Measurements from ENCODE around the gene IDUA. TPM values are rescaled to one million over a fixed set of nuclear protein-coding genes. Genes with fewer than 3 reads are reported as not detected.

The IDUA gene
- polyA plus RNA-seq, 3 donors: 6.4 to 64.4 (median 8.5) TPM

DNA sequence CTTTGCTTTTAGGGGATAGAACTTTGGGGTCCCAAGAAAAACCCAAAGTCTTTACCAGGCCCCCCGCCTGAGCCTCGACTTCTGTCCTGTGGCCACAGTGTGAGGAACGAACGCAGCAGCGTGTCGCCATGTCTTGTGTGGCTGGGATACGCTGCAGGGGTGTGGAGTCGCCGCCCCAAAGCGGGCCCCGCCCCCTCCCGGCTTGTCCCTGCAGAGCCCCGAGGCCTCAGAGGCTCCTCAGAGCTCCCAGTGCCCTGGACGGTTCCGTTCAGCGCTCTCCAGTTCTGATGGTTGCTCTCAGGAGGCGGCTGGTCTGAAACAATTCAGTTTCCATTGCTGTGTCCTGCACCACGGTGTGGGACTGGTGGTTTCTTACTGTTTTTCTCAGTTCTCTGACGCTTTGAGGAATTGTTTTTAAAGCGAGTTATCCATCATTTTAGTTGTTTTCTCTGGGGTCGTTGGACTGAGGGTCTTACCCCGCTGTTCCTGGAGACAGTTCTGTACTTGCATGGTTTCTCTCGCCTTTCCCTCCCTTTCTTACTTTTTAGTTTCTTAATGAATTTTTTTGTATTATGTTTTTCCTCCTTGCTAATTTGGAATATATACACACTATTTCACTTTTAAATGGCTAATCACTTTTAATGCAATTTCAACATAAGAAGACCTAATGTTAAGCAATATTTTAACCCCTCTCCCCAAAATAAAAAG, 1.6 kb upstream of the IDUA start:
- H2AFZ ChIP-seq (ENCODE audit: insufficient read depth, low read depth, low read length, poor library complexity, severe bottlenecking): peak overlapping the region; percentile 73
- H3K4me2 ChIP-seq (replicated peaks; ENCODE audit: extremely low read depth, low read length, poor library complexity, severe bottlenecking): peak overlapping the region; percentile 35
- Mint-ChIP-seq H3K27ac (peak overlapping the region in 2 of 7 donors; percentile 9 to 63), H3K9me3 (peaks cover 0 to 1% (median 0%) of the 10 kb centered on the region in 7 donors), H3K27me3 (ENCODE audit: low read depth in 3 of 3) (peaks cover 1 to 3% (median 2%) of the 10 kb centered on the region in 3 donors), H3K36me3 (peaks cover 2 to 9% of the 10 kb centered on the region in 2 donors), H3K4me3 (peak overlapping the region; percentile 37 to 39), H3K4me1 (peaks cover 26% of the 10 kb centered on the region)
- no peaks in the 10 kb centered on the region for H3K9me3 ChIP-seq (replicated peaks in 1 of 2; ENCODE audit: control insufficient read depth in 1 of 2, insufficient read depth in 1 of 2, low read length in 2 of 2)
- peak; percentile 58 to 60 (median 59) for DNase-seq
- H3K36me3 ChIP-seq (replicated peaks in 1 of 2; ENCODE audit: control insufficient read depth in 1 of 2, insufficient read depth in 2 of 2, low read length in 2 of 2): peaks cover 8 to 9% of the 10 kb centered on the region in 2 donors
- H3K27me3 ChIP-seq (ENCODE audit: control insufficient read depth in 2 of 2, insufficient read depth in 2 of 2, low read length in 2 of 2): no peaks in the 10 kb centered on the region
- WGBS (ENCODE audit: insufficient coverage): 36% methylated on average over 18 of the region's 23 CpGs
- peak overlapping the region in 1 of 3 experiments; percentile 34 for H3K4me3 ChIP-seq (replicated peaks in 1 of 3; ENCODE audit: low read depth in 2 of 3, low read length in 3 of 3)
- TF ChIP-seq, protein P1, sequence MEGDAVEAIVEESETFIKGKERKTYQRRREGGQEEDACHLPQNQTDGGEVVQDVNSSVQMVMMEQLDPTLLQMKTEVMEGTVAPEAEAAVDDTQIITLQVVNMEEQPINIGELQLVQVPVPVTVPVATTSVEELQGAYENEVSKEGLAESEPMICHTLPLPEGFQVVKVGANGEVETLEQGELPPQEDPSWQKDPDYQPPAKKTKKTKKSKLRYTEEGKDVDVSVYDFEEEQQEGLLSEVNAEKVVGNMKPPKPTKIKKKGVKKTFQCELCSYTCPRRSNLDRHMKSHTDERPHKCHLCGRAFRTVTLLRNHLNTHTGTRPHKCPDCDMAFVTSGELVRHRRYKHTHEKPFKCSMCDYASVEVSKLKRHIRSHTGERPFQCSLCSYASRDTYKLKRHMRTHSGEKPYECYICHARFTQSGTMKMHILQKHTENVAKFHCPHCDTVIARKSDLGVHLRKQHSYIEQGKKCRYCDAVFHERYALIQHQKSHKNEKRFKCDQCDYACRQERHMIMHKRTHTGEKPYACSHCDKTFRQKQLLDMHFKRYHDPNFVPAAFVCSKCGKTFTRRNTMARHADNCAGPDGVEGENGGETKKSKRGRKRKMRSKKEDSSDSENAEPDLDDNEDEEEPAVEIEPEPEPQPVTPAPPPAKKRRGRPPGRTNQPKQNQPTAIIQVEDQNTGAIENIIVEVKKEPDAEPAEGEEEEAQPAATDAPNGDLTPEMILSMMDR (IDR thresholded peaks at IDR 0.05): no peak
- intact Hi-C loops (cut with micrococcal nuclease): no loop called here
- H3K79me2 ChIP-seq (ENCODE audit: insufficient read depth, low read length): no peaks in the 10 kb centered on the region
- H3K4me1 ChIP-seq (ENCODE audit: control insufficient read depth in 1 of 2, insufficient read depth in 2 of 2, low read length in 2 of 2): peaks cover 29 to 36% of the 10 kb centered on the region in 2 donors
- H4K20me1 ChIP-seq (ENCODE audit: insufficient read depth, low read length): peaks cover 11% of the 10 kb centered on the region
- no peak overlapping the region for H3K27ac ChIP-seq (ENCODE audit: low read depth in 1 of 2, low read length in 2 of 2)
- no peak overlapping the region for H3K9ac ChIP-seq (ENCODE audit: insufficient read depth, low read length, poor library complexity, severe bottlenecking)

DNA sequence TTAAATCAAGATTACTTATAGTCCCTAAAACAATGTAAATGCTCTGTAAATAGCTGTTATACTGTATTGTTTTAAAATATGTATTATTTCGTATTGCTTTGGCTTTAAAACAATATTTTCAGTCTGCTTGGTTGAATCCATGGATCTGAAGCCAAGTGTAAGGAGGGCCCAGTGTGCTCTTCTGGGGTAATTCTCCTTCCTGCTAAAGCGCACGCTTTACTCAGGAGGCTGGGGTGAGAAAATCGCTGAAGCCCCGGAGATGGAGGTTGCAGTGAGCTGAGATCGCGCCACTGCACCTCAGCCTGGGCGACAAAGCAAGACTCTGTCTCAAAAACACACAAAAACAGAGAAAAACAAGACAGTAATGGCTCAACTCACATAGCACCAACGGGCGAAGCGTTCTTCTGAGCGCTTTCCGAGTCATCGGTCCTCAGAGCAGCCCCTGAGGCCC, 391 bp upstream of the IDUA start:
- Mint-ChIP-seq H3K27ac (peak overlapping the region in 4 of 7 donors; percentile 26 to 85 (median 58)), H3K4me3 (peak overlapping the region; percentile 84 to 94), H3K27me3 (ENCODE audit: low read depth in 3 of 3) (peaks cover 1 to 2% (median 1%) of the 10 kb centered on the region in 3 donors), H3K36me3 (peaks cover 7 to 20% of the 10 kb centered on the region in 2 donors), H3K9me3 (no peaks in the 10 kb centered on the region), H3K4me1 (peaks cover 23% of the 10 kb centered on the region)
- peak overlapping the region in 1 of 2 donors; percentile 59 for H3K27ac ChIP-seq (ENCODE audit: low read depth in 1 of 2, low read length in 2 of 2)
- peaks cover 11% of the 10 kb centered on the region for H4K20me1 ChIP-seq (ENCODE audit: insufficient read depth, low read length)
- H3K79me2 ChIP-seq (ENCODE audit: insufficient read depth, low read length): no peaks in the 10 kb centered on the region
- 2% methylated on average over 13 of the region's 14 CpGs for WGBS (ENCODE audit: insufficient coverage)
- H3K4me2 ChIP-seq (replicated peaks; ENCODE audit: extremely low read depth, low read length, poor library complexity, severe bottlenecking): peak overlapping the region; percentile 97
- peaks cover 11 to 13% of the 10 kb centered on the region in 2 donors for H3K36me3 ChIP-seq (replicated peaks in 1 of 2; ENCODE audit: control insufficient read depth in 1 of 2, insufficient read depth in 2 of 2, low read length in 2 of 2)
- peaks cover 27 to 35% of the 10 kb centered on the region in 2 donors for H3K4me1 ChIP-seq (ENCODE audit: control insufficient read depth in 1 of 2, insufficient read depth in 2 of 2, low read length in 2 of 2)
- peak overlapping the region; percentile 61 to 84 (median 67) for H3K4me3 ChIP-seq (replicated peaks in 1 of 3; ENCODE audit: low read depth in 2 of 3, low read length in 3 of 3)
- H3K9ac ChIP-seq (ENCODE audit: insufficient read depth, low read length, poor library complexity, severe bottlenecking): peak overlapping the region; percentile 73
- H2AFZ ChIP-seq (ENCODE audit: insufficient read depth, low read depth, low read length, poor library complexity, severe bottlenecking): peak overlapping the region; percentile 91
- TF ChIP-seq, protein P1 (IDR thresholded peaks at IDR 0.05): no peak
- intact Hi-C loops (cut with micrococcal nuclease): no loop called here
- no peaks in the 10 kb centered on the region for H3K27me3 ChIP-seq (ENCODE audit: control insufficient read depth in 2 of 2, insufficient read depth in 2 of 2, low read length in 2 of 2)
- DNase-seq: no peak
- H3K9me3 ChIP-seq (replicated peaks in 1 of 2; ENCODE audit: control insufficient read depth in 1 of 2, insufficient read depth in 1 of 2, low read length in 2 of 2): no peaks in the 10 kb centered on the region
